NOMO-1 treated with DMSO at 0.1 percent for 48 hours (cell line): Measurements from ENCODE around the gene ERC1.
"Not testable (repeated sequence)": the region's sequence is repeated elsewhere in the genome, so short reads cannot be mapped to it uniquely, and the experiment has no call there.

Experiments used
- DNase-seq: peaks from one replicate; lab custom pipeline; 2025; ENCODE audit not compliant: unreplicated experiment; lab: John Stamatoyannopoulos, UW

The ERC1 gene

GRCh38 chr12:1311145-1311544, 320.1 kb downstream of the ERC1 start:
- DNase-seq: no peak

GRCh38 chr12:1313906-1314305, 322.9 kb downstream of the ERC1 start:
- no peak for DNase-seq

- DNase-seq: no peak
Measured at GRCh38 chr12:1314523-1314922, 323.5 kb downstream of the ERC1 start.

GRCh38 chr12:1316991-1317390, 326.0 kb downstream of the ERC1 start:
- not testable (repeated sequence) for DNase-seq

GRCh38 chr12:1318327-1319031, 327.5 kb downstream of the ERC1 start:
- DNase-seq: no peak

- peak; percentile 19 for DNase-seq
Measured at GRCh38 chr12:1319212-1319611, 328.2 kb downstream of the ERC1 start.

GRCh38 chr12:1320021-1320420, 329.0 kb downstream of the ERC1 start:
- DNase-seq: no peak

GRCh38 chr12:1322821-1323220, 331.8 kb downstream of the ERC1 start:
- DNase-seq: peak; percentile 21

- no peak for DNase-seq
Measured at GRCh38 chr12:1324099-1324498, 333.1 kb downstream of the ERC1 start.

- peak; percentile 73 for DNase-seq
Measured at GRCh38 chr12:1324910-1325309, 333.9 kb downstream of the ERC1 start.

- DNase-seq: no peak
Measured at GRCh38 chr12:1325666-1326065, 334.6 kb downstream of the ERC1 start.

GRCh38 chr12:1326258-1326657, 335.2 kb downstream of the ERC1 start:
- no peak for DNase-seq

- peak; percentile 92 for DNase-seq
Measured at GRCh38 chr12:1328391-1328790, 337.4 kb downstream of the ERC1 start.

- no peak for DNase-seq
Measured at GRCh38 chr12:1329784-1330476, 338.9 kb downstream of the ERC1 start.

- DNase-seq: no peak
Measured at GRCh38 chr12:1330477-1330827, 339.4 kb downstream of the ERC1 start.

- no peak for DNase-seq
Measured at GRCh38 chr12:1332327-1332726, 341.3 kb downstream of the ERC1 start.

- DNase-seq: no peak
Measured at GRCh38 chr12:1338483-1339177, 347.6 kb downstream of the ERC1 start.

GRCh38 chr12:1339178-1339541, 348.1 kb downstream of the ERC1 start:
- DNase-seq: not testable (repeated sequence)

- DNase-seq: no peak
Measured at GRCh38 chr12:1339618-1340319, 348.7 kb downstream of the ERC1 start.

- not testable (repeated sequence) for DNase-seq
Measured at GRCh38 chr12:1341270-1341669, 350.2 kb downstream of the ERC1 start.

- no peak for DNase-seq
Measured at GRCh38 chr12:1343422-1343821, 352.4 kb downstream of the ERC1 start.

GRCh38 chr12:1344245-1344644, 353.2 kb downstream of the ERC1 start:
- no peak for DNase-seq
